ENCODE data around the gene RCN1.

GRCh38 chr11:32052215-32052614 lies 38.7 kb upstream of the RCN1 start:
- TF ChIP-seq EZH2phosphoT487 (IDR thresholded peaks at IDR 0.05; ENCODE audit: insufficient read depth, low read depth) (no peak), EZH2 (IDR thresholded peaks at IDR 0.05; ENCODE audit: insufficient read depth, poor library complexity, severe bottlenecking) (no peak)
